IPS DF 6.9 (cell line): Measurements from ENCODE around the gene HOXB4.

Experiments used
- DNase-seq: peaks from one replicate; pipeline ENCODE4 v3.0.0-alpha.2; 2013; ENCODE audit warnings: low read depth, low spot score
- H3K27ac ChIP-seq: one replicate; pipeline ENCODE4 v1.5.1; 2013; ENCODE audit warnings: low read length, control low read depth
- H3K27me3 ChIP-seq: 2 replicates; pipeline ENCODE4 v1.6.1; 2013; ENCODE audit warnings: mild to moderate bottlenecking, low read length; ENCODE audit not compliant: control insufficient read depth, insufficient read depth
- H3K36me3 ChIP-seq: 2 replicates; pipeline ENCODE4 v1.6.1; 2013; ENCODE audit warnings: low read length; ENCODE audit not compliant: control insufficient read depth, insufficient read depth
- H3K4me1 ChIP-seq: 2 replicates; pipeline ENCODE4 v1.6.1; 2013; ENCODE audit warnings: low read length; ENCODE audit not compliant: control insufficient read depth, insufficient read depth
- H3K4me3 ChIP-seq: 2 replicates; pipeline ENCODE4 v1.5.1; 2013; ENCODE audit warnings: mild to moderate bottlenecking, low read length
- H3K9me3 ChIP-seq: 2 replicates; pipeline ENCODE4 v1.6.1; 2013; ENCODE audit warnings: low read length, inconsistent platforms; ENCODE audit not compliant: control insufficient read depth, insufficient read depth
- WGBS: extraction: QIAGEN DNeasy Blood & Tissue Kit; methylation state at CpG from one replicate; pipeline ENCODE4 v1.1.7; 2013; ENCODE audit warnings: mixed read lengths, missing lambda C conversion rate; ENCODE audit not compliant: insufficient read length, insufficient coverage; 5-methylcytosine and 5-hydroxymethylcytosine counted together

HOXB4 gene

GRCh38 chr17:48621410-48622392 is 43.6 kb upstream of the HOXB4 start:
- WGBS = no CpG with 5 or more reads among the region's 41 CpGs
- 0 out of 2 replicates have a peak, but pooled peaks cover 2% of the 10 kb centered on the region for H3K4me1 ChIP-seq
- H3K36me3 ChIP-seq = no peaks in the 10 kb centered on the region
- H3K9me3 ChIP-seq = no peaks in the 10 kb centered on the region
- H3K27me3 ChIP-seq = peaks cover 97% of the 10 kb centered on the region
- no peak overlapping the region for H3K27ac ChIP-seq
- no peak for DNase-seq
- H3K4me3 ChIP-seq = no peak overlapping the region

GRCh38 chr17:48620461-48621139 is 42.5 kb upstream of the HOXB4 start:
- Histone ChIP-seq H3K27me3 (peaks cover 98% of the 10 kb centered on the region), H3K4me3 (no peak overlapping the region), H3K27ac (no peak overlapping the region), H3K9me3 (no peaks in the 10 kb centered on the region), H3K36me3 (no peaks in the 10 kb centered on the region), H3K4me1 (no peaks in the 10 kb centered on the region)
- WGBS = no CpG with 5 or more reads among the region's 6 CpGs
- DNase-seq = no peak

GRCh38 chr17:48619826-48620449 is 41.8 kb upstream of the HOXB4 start:
- Histone ChIP-seq H3K36me3 (no peaks in the 10 kb centered on the region), H3K4me3 (no peak overlapping the region), H3K4me1 (no peaks in the 10 kb centered on the region), H3K27ac (no peak overlapping the region), H3K9me3 (no peaks in the 10 kb centered on the region), H3K27me3 (peaks cover 98% of the 10 kb centered on the region)
- no CpG with 5 or more reads among the region's 32 CpGs for WGBS
- DNase-seq = no peak

- H3K4me1 ChIP-seq = peaks cover 3% of the 10 kb centered on the region
- H3K9me3 ChIP-seq = no peaks in the 10 kb centered on the region
- H3K36me3 ChIP-seq = no peaks in the 10 kb centered on the region
- H3K4me3 ChIP-seq = no peak overlapping the region
- H3K27ac ChIP-seq = no peak overlapping the region
- no CpG with 5 or more reads among the region's 25 CpGs for WGBS
- DNase-seq = no peak
- peaks cover 96% of the 10 kb centered on the region for H3K27me3 ChIP-seq
These were observed 40.2 kb upstream of the HOXB4 start for GRCh38 chr17:48618256-48618896.

GRCh38 chr17:48617471-48618255 is 39.5 kb upstream of the HOXB4 start:
- Histone ChIP-seq H3K4me3 (no peak overlapping the region), H3K27me3 (peaks cover 95% of the 10 kb centered on the region)

GRCh38 chr17:48616717-48617470 is 38.7 kb upstream of the HOXB4 start:
- no peak for DNase-seq
- H3K4me1 ChIP-seq = peaks cover 4% of the 10 kb centered on the region
- no peaks in the 10 kb centered on the region for H3K36me3 ChIP-seq
- no peak overlapping the region for H3K27ac ChIP-seq
- H3K27me3 ChIP-seq = peaks cover 95% of the 10 kb centered on the region
- no peaks in the 10 kb centered on the region for H3K9me3 ChIP-seq
- H3K4me3 ChIP-seq = no peak overlapping the region
- no CpG with 5 or more reads among the region's 15 CpGs for WGBS

More at GRCh38 chr17:48617471-48618255, 39.5 kb upstream of the HOXB4 start:
- H3K27ac ChIP-seq = no peak overlapping the region
- no peak for DNase-seq
- WGBS = no CpG with 5 or more reads among the region's 43 CpGs
- H3K36me3 ChIP-seq = no peaks in the 10 kb centered on the region
- H3K9me3 ChIP-seq = no peaks in the 10 kb centered on the region
- peaks cover 4% of the 10 kb centered on the region for H3K4me1 ChIP-seq

- WGBS = no CpG with 5 or more reads among the region's 17 CpGs
- Histone ChIP-seq H3K27ac (no peak overlapping the region), H3K4me3 (no peak overlapping the region), H3K9me3 (no peaks in the 10 kb centered on the region), H3K27me3 (peaks cover 95% of the 10 kb centered on the region), H3K36me3 (no peaks in the 10 kb centered on the region), H3K4me1 (peaks cover 4% of the 10 kb centered on the region)
- DNase-seq = no peak
These were observed 38.0 kb upstream of the HOXB4 start for GRCh38 chr17:48615963-48616716.

- H3K27ac ChIP-seq = no peak within 1 kb of the TSS
These were observed 37.2 kb upstream of the HOXB4 start, which contains the start of gene HOXB8 for GRCh38 chr17:48615047-48615962. TSS of gene HOXB8 (minus strand) at chr17:48615292. CDS start at chr17:48614704, 588 bp downstream.

More at GRCh38 chr17:48615047-48615962, 37.2 kb upstream of the HOXB4 start, which contains the start of gene HOXB8:
- no peaks in the 10 kb centered on the region for H3K9me3 ChIP-seq
- no peak for DNase-seq
- peaks cover 5% of the 10 kb centered on the region for H3K4me1 ChIP-seq
- no peak within 1 kb of the TSS for H3K4me3 ChIP-seq
- H3K27me3 ChIP-seq = peaks cover 95% of the 10 kb centered on the region
- no CpG with 5 or more reads among the region's 41 CpGs for WGBS
- H3K36me3 ChIP-seq = no peaks in the 10 kb centered on the region
